Kidney capillary endothelial cell (primary cell): Measurements from ENCODE around the gene SP6.

Experiments used
- DNase-seq: peaks from one replicate; pipeline ENCODE4 v3.0.0-alpha.2; 2018; ENCODE audit warnings: low spot score

The SP6 gene

DNA sequence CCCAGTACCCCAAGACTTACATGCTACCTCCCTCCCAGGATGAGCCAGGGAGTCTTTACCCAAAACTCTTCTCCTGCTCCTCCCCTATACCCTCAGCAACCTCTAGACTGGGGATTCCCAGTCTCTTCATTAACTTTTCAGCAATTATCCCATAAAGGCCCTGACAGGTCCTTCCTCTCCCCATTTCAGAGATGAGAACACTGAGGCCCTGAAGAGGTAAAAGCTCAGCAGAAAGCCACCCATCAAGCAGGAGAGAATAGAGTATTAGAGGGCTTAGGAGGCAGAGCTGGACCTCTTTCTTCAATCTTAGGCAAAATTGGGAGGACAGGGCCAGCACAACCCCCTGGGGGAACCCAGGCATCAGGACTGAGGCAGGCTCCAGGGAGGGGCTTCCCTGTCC is 5.9 kb upstream of the SP6 start:
- no peak for DNase-seq

DNA sequence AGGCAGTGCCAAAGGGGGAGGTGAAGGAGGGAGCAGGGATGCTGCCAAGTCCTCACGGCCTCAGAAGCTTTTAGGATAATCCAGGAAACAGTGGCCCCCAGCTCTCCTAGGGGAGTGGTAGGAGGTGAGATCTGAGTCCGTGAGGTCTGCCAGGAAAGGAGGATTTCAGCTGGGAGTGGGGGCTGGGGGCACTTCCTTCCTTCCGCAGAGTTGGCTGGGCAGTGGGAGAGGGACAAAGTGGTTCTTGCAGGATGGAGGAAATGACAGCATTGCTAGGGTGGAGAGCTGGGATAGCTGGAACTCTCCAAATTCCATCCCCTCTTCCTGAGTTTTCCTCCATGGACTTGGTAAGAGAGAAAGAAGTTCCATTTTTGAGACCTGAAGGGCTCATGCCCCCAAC is 4.8 kb upstream of the SP6 start:
- peak; percentile 67 for DNase-seq

- DNase-seq = no peak
Observed at GRCh38 chr17:47853616-47854015, 2.7 kb upstream of the SP6 start.

DNA sequence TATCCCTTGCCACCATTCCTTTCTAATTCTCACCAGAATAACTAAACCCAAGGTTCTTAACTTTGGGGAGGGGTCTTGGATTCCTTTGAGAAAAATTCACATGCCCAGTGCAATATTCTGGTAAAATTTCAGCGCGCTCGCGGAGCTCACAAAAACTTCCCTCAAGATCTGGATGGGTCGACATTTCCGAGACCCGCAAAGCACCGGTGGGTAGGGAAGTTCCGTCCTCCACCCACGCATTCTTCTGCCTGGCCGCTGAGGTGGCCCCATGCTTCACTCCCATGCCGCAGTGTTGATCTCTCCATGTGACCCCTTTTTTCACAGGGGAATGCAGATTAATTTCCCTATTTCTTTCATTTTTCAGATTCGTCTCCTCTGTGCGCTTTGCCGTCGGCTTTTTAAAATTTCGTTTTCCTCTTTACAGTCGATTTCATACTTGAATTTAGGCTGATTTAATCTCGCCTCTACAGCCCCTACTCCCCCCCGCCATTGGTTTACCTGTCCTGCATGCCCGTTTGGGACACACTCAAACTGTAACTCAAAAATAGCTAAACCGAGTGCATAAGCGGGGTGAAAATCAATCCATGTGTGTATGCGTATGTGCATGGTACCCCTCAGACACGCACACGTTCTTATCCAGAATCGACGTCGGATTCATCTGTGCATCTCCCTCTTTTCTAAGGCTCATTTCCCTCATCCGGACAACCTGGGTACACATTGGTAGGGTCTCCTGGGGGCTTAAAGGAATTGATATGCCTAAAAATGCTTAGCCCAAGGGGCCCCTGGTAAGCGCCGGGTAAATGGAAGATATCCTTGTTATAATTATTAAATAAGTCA is 1.4 kb upstream of the SP6 start:
- no peak for DNase-seq

GRCh38 chr17:47851764-47852112 is 775 bp upstream of the SP6 start:
- DNase-seq = no peak

GRCh38 chr17:47850373-47850691 is 631 bp downstream of the SP6 start:
- no peak for DNase-seq

- no peak for DNase-seq
Observed at GRCh38 chr17:47848198-47848513, 2.8 kb downstream of the SP6 start.

DNA sequence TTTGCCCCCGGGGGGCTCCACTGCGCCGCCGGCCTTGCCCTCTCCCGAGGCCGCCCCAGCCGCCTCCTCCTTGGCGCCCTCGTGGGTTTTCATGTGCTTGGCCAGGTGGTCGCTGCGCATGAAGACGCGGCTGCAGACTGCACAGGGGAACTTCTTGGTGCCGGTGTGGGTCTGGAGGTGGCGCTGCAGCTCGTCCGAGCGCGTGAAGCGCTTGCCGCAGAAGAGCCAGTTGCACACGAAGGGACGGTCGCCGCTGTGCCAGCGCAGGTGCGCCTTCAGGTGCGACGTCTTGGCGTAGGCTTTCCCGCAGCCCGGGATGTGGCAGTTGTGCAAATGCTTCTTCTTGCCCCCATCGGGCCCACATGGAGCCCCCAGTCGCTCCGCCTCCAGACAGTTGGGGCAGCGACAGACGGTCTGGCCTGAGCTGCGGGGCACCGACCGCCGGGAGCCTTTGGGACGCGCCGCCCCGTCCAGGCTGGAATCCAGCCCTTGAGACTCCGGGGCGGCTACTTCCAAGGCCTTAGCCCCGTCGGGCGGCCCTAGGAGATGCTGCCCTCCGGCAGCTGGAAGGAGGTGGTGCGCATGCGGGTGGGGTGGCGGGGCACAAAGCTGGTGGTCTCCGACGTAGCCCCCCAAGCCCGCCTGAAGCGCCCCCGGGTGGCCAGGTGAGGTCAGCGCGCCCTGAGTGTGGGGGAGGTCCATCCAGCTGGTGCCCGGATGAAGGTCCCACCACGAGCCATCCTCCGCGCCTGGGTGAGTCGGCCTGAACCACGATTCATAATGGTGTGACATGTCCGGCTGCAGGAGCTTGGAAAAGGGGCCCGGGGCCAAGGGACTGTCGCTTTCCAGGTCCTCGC is 3.4 kb downstream of the SP6 start:
- no peak for DNase-seq

GRCh38 chr17:47846716-47847340 is 4.1 kb downstream of the SP6 start:
- DNase-seq = no peak

DNA sequence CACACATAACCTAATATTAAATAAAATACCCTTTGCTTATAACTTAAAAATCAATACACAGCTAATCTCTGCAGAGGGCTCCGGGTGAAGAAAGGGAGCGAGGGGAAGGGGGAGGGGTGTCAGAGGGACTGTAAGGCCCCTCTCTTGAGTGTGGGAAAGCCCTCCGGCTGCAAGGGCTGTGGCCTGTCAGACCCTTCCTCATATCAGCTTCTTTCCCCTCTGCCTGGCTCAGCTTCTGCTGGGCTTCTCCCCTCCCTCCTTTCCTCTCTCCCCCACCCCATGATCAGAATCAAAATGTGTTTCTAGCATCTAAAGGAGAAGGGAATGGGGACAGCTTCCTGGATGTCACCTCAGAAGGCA is 5.3 kb downstream of the SP6 start:
- DNase-seq = no peak

DNA sequence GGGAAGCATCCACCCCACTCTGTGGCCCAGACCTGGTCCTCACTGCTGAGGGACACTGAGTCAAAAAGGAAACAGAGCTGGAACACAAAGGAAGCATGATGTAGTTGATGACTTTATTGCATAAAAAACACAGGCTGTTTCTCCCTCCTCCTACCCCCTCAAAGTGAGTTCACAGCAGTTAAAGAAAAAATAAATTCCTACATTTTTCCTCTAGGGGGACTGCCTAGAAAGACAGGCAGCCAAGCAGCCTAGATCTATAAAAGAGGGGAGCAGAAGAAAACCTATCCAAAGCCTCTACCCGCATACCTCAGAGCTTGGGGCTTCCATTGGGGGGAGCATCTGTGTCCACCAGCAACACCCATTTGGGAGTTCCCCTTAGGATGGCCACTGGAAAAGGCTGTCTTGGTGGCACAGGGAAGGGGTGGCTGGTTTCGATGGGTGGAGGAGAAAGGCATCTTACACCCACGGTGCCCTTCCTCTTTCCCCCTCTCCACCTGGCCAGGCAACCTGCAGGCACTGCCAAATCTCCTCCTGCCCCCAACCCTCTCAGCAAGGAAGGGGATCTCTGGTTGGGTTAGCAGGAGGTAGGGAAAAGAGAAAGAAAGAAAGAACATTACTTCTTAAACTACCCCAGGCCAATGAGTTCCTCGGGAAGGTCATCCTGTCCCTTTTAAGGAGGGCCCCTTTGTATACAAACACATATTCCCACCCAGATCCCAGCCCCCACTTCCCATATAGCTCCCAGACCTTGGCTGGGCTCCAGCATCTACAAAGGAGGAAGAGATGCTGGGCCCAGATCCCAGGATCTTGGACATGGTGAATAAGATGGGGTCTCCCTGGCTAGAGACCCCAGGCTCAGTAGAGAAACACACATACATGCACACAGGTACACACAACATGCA is 5.9 kb downstream of the SP6 start:
- no peak for DNase-seq

DNA sequence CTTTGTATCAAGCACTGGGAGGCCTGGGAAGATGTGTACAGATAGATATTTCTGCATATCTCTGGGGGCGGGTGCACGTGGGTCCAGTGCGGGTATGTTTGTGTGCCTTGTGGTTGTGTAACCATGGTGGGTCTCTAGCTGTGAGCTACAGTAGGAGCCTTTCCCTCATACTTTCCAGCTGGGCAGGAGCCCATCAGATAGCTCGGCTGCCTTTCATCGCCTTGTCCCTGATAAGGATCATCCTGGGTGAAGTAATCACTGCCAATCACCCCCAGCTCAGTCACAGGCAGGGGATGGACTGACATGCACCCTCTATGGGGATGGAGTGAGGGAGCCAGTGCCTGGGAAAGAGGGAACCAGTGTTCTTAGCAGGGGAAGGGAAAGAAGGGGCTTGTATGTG is 6.7 kb downstream of the SP6 start:
- DNase-seq = no peak

DNA sequence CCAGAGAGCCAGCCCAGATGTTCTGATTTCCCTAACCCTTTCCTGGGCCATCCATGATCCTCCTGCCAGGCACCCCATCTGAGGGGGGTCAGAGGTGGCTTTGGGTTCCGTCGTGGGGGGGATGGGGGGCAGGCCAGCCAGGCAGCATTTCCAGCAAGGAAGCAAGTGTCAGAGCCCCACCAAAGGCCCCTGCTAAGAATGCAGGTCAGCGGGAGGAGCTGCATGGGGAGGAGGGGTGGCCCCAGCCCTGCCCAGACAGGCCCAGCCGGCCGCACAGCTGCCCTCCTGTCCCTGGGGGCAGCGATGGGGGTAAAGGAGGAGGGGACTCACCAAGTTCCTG is 7.6 kb downstream of the SP6 start:
- DNase-seq = no peak

- no peak for DNase-seq
Observed at GRCh38 chr17:47841488-47842291, 9.3 kb downstream of the SP6 start.

- peak; percentile 87 for DNase-seq
Observed at GRCh38 chr17:47840742-47841487, 10.0 kb downstream of the SP6 start, which contains the start of gene SCRN2. Gene SCRN2 (minus strand): TSS chr17:47841273. CDS start chr17:47840843, 430 bp downstream.

DNA sequence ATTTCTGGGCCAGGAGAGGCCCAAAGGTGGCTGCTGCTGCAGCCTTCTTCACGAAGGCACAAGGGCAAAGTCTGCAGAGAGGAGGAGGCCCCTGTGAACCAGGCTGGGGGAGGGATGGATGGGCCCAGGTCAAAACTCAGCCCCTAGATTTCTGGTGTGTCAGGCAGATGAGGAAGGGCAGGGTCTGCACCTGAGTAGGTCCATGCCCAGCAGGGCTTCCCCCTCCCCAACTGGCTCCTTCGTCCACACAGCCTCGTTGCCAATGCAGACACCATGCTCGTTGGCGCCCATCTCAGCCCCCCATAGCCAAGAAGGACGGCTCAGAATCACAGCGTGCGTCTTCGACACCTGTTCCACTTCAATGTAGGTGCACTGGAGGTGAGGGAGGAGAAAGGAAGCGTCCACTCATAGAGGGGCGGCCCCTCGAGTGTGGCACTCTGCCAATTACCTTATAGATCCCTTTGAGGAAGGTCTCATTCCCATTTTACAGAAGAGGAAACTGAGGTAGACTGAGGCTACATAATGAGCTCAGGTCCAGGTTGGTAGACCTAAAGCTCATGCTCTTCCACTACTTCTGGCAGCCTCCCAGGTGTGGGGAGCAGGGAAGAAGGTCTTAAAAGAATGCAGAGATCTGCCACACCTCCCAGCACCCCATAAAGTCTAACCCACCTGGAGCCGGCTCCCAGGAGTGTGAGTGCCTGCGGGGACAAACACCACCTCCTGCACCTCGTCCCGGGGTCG is 10.8 kb downstream of the SP6 start:
- DNase-seq = no peak

- no peak for DNase-seq
Observed at GRCh38 chr17:47839071-47839470, 11.9 kb downstream of the SP6 start.

GRCh38 chr17:47838636-47839035 is 12.3 kb downstream of the SP6 start:
- no peak for DNase-seq

DNA sequence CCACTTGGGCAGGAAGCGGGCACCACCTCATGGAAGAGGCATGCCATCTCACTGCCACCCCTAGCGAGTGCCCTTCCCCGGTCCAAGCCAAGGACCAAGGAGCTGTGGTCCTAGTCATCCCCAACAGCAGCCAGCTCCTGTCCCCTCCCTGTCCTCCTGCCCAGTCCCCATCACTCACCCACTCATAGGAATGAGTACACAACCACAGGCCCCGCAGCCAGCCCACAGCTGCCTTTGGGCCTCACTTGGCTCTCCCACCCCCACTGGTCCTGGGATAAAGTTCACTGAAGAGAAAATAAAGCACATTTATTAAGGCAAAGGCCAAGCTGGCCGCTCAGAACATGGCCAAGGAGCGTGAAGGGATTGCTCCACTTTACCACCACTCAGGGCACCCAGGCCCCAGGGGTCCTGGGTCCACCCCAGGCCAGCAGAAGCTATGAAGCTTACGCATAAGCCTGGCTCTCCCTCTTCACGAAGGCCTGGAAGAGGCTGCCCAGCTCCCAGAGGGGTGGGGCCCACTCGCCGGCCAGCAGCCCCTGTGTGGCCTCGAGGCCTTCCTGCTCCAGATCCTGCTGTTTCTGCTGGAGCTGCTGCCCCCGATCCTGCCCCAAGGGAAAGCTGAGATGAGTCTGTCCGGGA is 13.4 kb downstream of the SP6 start:
- DNase-seq = no peak

GRCh38 chr17:47836601-47837000 is 14.4 kb downstream of the SP6 start:
- DNase-seq = no peak
